GM12892 (cell line): ENCODE measurements around the gene COMMD10.

Experiments
- POLR2A ChIP-seq: IDR thresholded peaks from 2 replicates; pipeline ENCODE4 v1.6.1; 2011; ENCODE audit warnings: low read depth, low read length, control low read depth
- POLR2AphosphoS5 ChIP-seq: IDR thresholded peaks from 2 replicates; pipeline ENCODE4 v1.6.1; 2011; ENCODE audit warnings: low read depth, low read length, control low read depth
- TAF1 ChIP-seq: IDR thresholded peaks from 2 replicates; pipeline ENCODE4 v1.6.1; 2011; ENCODE audit warnings: low read depth, mild to moderate bottlenecking, control low read depth, low read length, borderline replicate concordance

GRCh38 chr5:116078199-116078598 is 6.6 kb upstream of the COMMD10 start:
- TF ChIP-seq TAF1 = no peak
- no peak for TF ChIP-seq POLR2AphosphoS5
- TF ChIP-seq POLR2A = no peak
